Measurements from ENCODE around the gene ADIPOR1. TPM values are rescaled to one million over a fixed set of nuclear protein-coding genes. Genes with fewer than 3 reads are reported as not detected.
A peak's percentile ranks its signal among the peaks of the same experiment; 100 is the strongest.

ADIPOR1 gene
- total RNA-seq, 4 donors from 2014 or later, result 33.8 to 80.8 (median 66.9) TPM

- Histone ChIP-seq H3K27me3 (no peaks in the 10 kb centered on the region), H3K4me3 (no peak overlapping the region), H3K36me3 (no peaks in the 10 kb centered on the region), H3K9me3 (no peaks in the 10 kb centered on the region), H3K4me1 (no peaks in the 10 kb centered on the region), H3K27ac (no peak overlapping the region)
- TF ChIP-seq POLR2A (IDR thresholded peaks at IDR 0.05) (no peak), CTCF (IDR thresholded peaks at IDR 0.05) (no peak)
- no peak for DNase-seq
Measured at GRCh38 chr1:203000217-203000944, 42.3 kb upstream of the ADIPOR1 start.

GRCh38 chr1:202998836-202999750 is 41.0 kb upstream of the ADIPOR1 start:
- peak in 2 of 3 donors; percentile 72 to 84 for DNase-seq
- H3K27ac ChIP-seq, result peak overlapping the region in 1 of 4 donors; percentile 27

GRCh38 chr1:202994756-202995155 is 36.6 kb upstream of the ADIPOR1 start:
- no peaks in the 10 kb centered on the region for H3K9me3 ChIP-seq

More at GRCh38 chr1:202998836-202999750, 41.0 kb upstream of the ADIPOR1 start:
- no peaks in the 10 kb centered on the region for H3K4me1 ChIP-seq
- TF ChIP-seq POLR2A (IDR thresholded peaks at IDR 0.05) (no peak), CTCF (IDR thresholded peaks at IDR 0.05) (peak; percentile 74 to 83 (median 80))
- H3K36me3 ChIP-seq, result no peaks in the 10 kb centered on the region
- H3K4me3 ChIP-seq, result no peak overlapping the region
- no peaks in the 10 kb centered on the region for H3K9me3 ChIP-seq
- no peaks in the 10 kb centered on the region for H3K27me3 ChIP-seq

GRCh38 chr1:202991112-202991511 is 33.0 kb upstream of the ADIPOR1 start:
- no peak overlapping the region for H3K4me3 ChIP-seq
- no peaks in the 10 kb centered on the region for H3K9me3 ChIP-seq
- no peaks in the 10 kb centered on the region for H3K36me3 ChIP-seq
- H3K4me1 ChIP-seq, result no peaks in the 10 kb centered on the region
- no peak for DNase-seq
- TF ChIP-seq CTCF (IDR thresholded peaks at IDR 0.05), result no peak
- TF ChIP-seq POLR2A (IDR thresholded peaks at IDR 0.05), result no peak
- H3K27me3 ChIP-seq, result no peaks in the 10 kb centered on the region
- no peak overlapping the region for H3K27ac ChIP-seq

More at GRCh38 chr1:202994756-202995155, 36.6 kb upstream of the ADIPOR1 start:
- Histone ChIP-seq H3K36me3 (no peaks in the 10 kb centered on the region), H3K4me1 (no peaks in the 10 kb centered on the region), H3K27ac (no peak overlapping the region), H3K4me3 (no peak overlapping the region), H3K27me3 (no peaks in the 10 kb centered on the region)
- no peak for DNase-seq
- TF ChIP-seq CTCF (IDR thresholded peaks at IDR 0.05), result no peak

- H3K36me3 ChIP-seq, result no peaks in the 10 kb centered on the region
- H3K27me3 ChIP-seq, result no peaks in the 10 kb centered on the region
- H3K27ac ChIP-seq, result no peak overlapping the region
- no peak for DNase-seq
- TF ChIP-seq POLR2A (IDR thresholded peaks at IDR 0.05), result no peak
- no peak for TF ChIP-seq CTCF (IDR thresholded peaks at IDR 0.05)
- no peaks in the 10 kb centered on the region for H3K9me3 ChIP-seq
- no peak overlapping the region for H3K4me3 ChIP-seq
- H3K4me1 ChIP-seq, result no peaks in the 10 kb centered on the region
Measured at GRCh38 chr1:202989879-202990278, 31.8 kb upstream of the ADIPOR1 start.

All from Peyer's patch (tissue), 4 donors.